Left ventricle myocardium inferior (tissue), 1 donor: Measurements from ENCODE around the gene RDH8. TPM values are rescaled to one million over a fixed set of nuclear protein-coding genes. Genes with fewer than 3 reads are reported as not detected.

ENCODE experiments used
- DNase-seq: peaks from one replicate; pipeline ENCODE4 v3.0.0-alpha.2; 2020
- H3K27ac ChIP-seq: fragments of 200-600 bp; replicated peaks from 2 replicates; pipeline ENCODE4 v1.8.0; 2021
- H3K27me3 ChIP-seq: fragments of 200-600 bp; 2 replicates; pipeline ENCODE4 v1.8.0; 2021; ENCODE audit warnings: low read depth
- H3K36me3 ChIP-seq: fragments of 200-600 bp; 2 replicates; pipeline ENCODE4 v1.8.0; 2021
- H3K4me1 ChIP-seq: fragments of 200-600 bp; 2 replicates; pipeline ENCODE4 v1.8.0; 2021
- H3K4me3 ChIP-seq: fragments of 200-600 bp; 2 replicates; pipeline ENCODE4 v1.8.0; 2021; ENCODE audit warnings: mild to moderate bottlenecking, moderate library complexity
- H3K9me3 ChIP-seq: fragments of 200-600 bp; replicated peaks from 2 replicates; pipeline ENCODE4 v1.8.0; 2021
- CTCF ChIP-seq: fragments of 200-600 bp; IDR thresholded peaks from 2 replicates; pipeline ENCODE4 v1.8.0; 2021; ENCODE audit warnings: antibody characterized with exemption, mild to moderate bottlenecking, borderline replicate concordance
- intact Hi-C: fragments of 100-400 bp; cut with micrococcal nuclease; formaldehyde crosslinking; loops from one replicate; pipeline ENCODE4 v1.11.0; 2022
- total RNA-seq: library from RNA; stranded (reverse); fragmentation: NEBNext Ultra II Directional; extraction: Animal tissue kit (Norgen Biotek cat#: 25700); gene quantifications from one replicate; pipeline ENCODE4 v1.2.1, GENCODE V29; 2021
- donor health status: DM: no; HTN: yes; CAD: no; lungs with severe emphysema.

The RDH8 gene
- total RNA-seq, 1 donor from 2014 or later, result not detected

- Histone ChIP-seq H3K4me3 (no peak overlapping the region), H3K27ac (no peak overlapping the region), H3K36me3 (peaks cover 58% of the 10 kb centered on the region), H3K27me3 (peaks cover 94% of the 10 kb centered on the region), H3K9me3 (no peaks in the 10 kb centered on the region), H3K4me1 (peaks cover 10% of the 10 kb centered on the region)
- no peak for DNase-seq
- no peak for TF ChIP-seq CTCF
- intact Hi-C loops, result no loop called here
Observed at GRCh38 chr19:9996541-9996940, 16.7 kb upstream of the RDH8 start.

- Histone ChIP-seq H3K27ac (peak overlapping the region; percentile 64), H3K9me3 (no peaks in the 10 kb centered on the region), H3K27me3 (peaks cover 94% of the 10 kb centered on the region), H3K4me3 (no peak overlapping the region), H3K36me3 (peaks cover 42% of the 10 kb centered on the region), H3K4me1 (peaks cover 40% of the 10 kb centered on the region)
- peak; percentile 73 for TF ChIP-seq CTCF
- intact Hi-C loops, result no loop called here
- peak; percentile 61 for DNase-seq
Observed at GRCh38 chr19:10000171-10000826, 13.0 kb upstream of the RDH8 start.

GRCh38 chr19:10001899-10002298 lies 11.4 kb upstream of the RDH8 start:
- peak; percentile 52 for TF ChIP-seq CTCF
- no peaks in the 10 kb centered on the region for H3K9me3 ChIP-seq
- peaks cover 39% of the 10 kb centered on the region for H3K36me3 ChIP-seq
- DNase-seq, result peak; percentile 63
- H3K4me3 ChIP-seq, result no peak overlapping the region
- H3K4me1 ChIP-seq, result peaks cover 48% of the 10 kb centered on the region
- H3K27me3 ChIP-seq, result peaks cover 95% of the 10 kb centered on the region
- H3K27ac ChIP-seq, result peak overlapping the region; percentile 64
- intact Hi-C loops, result no loop called here

- peaks cover 35% of the 10 kb centered on the region for H3K36me3 ChIP-seq
- H3K4me1 ChIP-seq, result peaks cover 48% of the 10 kb centered on the region
- intact Hi-C loops, result no loop called here
- no peak overlapping the region for H3K4me3 ChIP-seq
- no peak for TF ChIP-seq CTCF
- no peak for DNase-seq
- H3K27me3 ChIP-seq, result peaks cover 95% of the 10 kb centered on the region
- no peaks in the 10 kb centered on the region for H3K9me3 ChIP-seq
- H3K27ac ChIP-seq, result peak overlapping the region; percentile 87
Observed at GRCh38 chr19:10003271-10003670, 10.0 kb upstream of the RDH8 start.

GRCh38 chr19:10004617-10005016 lies 8.7 kb upstream of the RDH8 start:
- TF ChIP-seq CTCF, result no peak
- Histone ChIP-seq H3K36me3 (peaks cover 31% of the 10 kb centered on the region), H3K9me3 (no peaks in the 10 kb centered on the region), H3K27me3 (peaks cover 95% of the 10 kb centered on the region), H3K27ac (peak overlapping the region; percentile 87), H3K4me1 (peaks cover 55% of the 10 kb centered on the region), H3K4me3 (no peak overlapping the region)
- no peak for DNase-seq
- intact Hi-C loops, result no loop called here
